ENCODE measurements around the gene TXK.

The TXK gene

GRCh38 chr4:48108309-48109073 is 25.6 kb downstream of the TXK start:
- H3K4me3 ChIP-seq (ENCODE audit: low read length): no peak overlapping the region
- DNase-seq (ENCODE audit: low read depth): no peak
- no peak for TF ChIP-seq CTCF (conservative IDR thresholded peaks at IDR 0.05; ENCODE audit: low read length)

GRCh38 chr4:48105230-48105629 is 28.8 kb downstream of the TXK start:
- no peak for DNase-seq (ENCODE audit: low read depth)
- no peak for TF ChIP-seq CTCF (conservative IDR thresholded peaks at IDR 0.05; ENCODE audit: low read length)

GRCh38 chr4:48103483-48104139 is 30.4 kb downstream of the TXK start:
- TF ChIP-seq CTCF (conservative IDR thresholded peaks at IDR 0.05; ENCODE audit: low read length): no peak
- no peak for DNase-seq (ENCODE audit: low read depth)
- no peak overlapping the region for H3K4me3 ChIP-seq (ENCODE audit: low read length)

More at GRCh38 chr4:48105230-48105629, 28.8 kb downstream of the TXK start:
- H3K4me3 ChIP-seq (ENCODE audit: low read length): no peak overlapping the region

GRCh38 chr4:48102303-48102702 is 31.7 kb downstream of the TXK start:
- DNase-seq (ENCODE audit: low read depth): no peak
- peak; percentile 20; the same call in 1 of the 2 replicates for TF ChIP-seq CTCF (conservative IDR thresholded peaks at IDR 0.05; ENCODE audit: low read length)

DNA sequence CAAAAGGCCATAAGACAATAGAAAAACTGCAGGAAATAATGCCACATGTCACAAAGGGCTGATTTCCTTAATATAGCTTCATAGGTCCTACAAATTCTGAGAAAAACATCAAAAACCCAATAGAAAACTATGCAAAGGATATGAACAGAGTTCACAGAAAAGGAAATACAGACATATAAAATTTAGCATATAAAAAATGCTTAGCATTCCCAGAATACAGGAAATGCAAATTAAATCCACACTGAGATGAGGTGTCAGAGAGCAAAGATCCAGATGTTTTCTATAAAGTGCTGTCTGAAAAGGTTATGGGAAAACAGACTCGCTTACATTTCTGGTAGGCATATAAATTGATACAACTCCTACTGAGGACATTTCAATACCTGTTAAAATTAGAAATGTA is 33.8 kb downstream of the TXK start:
- peak; percentile 9 for DNase-seq (ENCODE audit: low read depth)
- TF ChIP-seq CTCF (conservative IDR thresholded peaks at IDR 0.05; ENCODE audit: low read length): no peak
- no peak overlapping the region for H3K4me3 ChIP-seq (ENCODE audit: low read length)

More at GRCh38 chr4:48102303-48102702, 31.7 kb downstream of the TXK start:
- no peak overlapping the region for H3K4me3 ChIP-seq (ENCODE audit: low read length)

DNA sequence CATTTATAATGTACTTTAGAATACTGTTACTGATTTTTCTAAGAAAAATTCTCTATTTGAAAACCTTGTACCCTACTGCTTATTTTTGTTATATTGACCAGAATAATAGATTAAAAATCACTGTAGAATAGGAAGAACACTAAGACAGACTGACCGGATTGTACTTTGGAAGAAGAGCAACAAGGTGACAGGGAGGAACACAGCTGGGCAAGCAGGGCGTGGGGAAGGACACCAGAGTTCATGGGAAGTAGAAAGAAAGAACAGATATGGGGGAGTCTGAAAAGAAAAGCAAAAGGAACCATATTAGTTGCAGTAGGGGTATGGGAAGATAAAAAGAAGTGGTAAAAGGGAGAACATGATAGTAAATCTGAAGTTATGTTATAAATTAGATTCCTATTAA is 38.6 kb downstream of the TXK start:
- TF ChIP-seq CTCF (conservative IDR thresholded peaks at IDR 0.05; ENCODE audit: low read length): no peak
- no peak for DNase-seq (ENCODE audit: low read depth)
- no peak overlapping the region for H3K4me3 ChIP-seq (ENCODE audit: low read length)

- no peak overlapping the region for H3K4me3 ChIP-seq (ENCODE audit: low read length)
- no peak for TF ChIP-seq CTCF (conservative IDR thresholded peaks at IDR 0.05; ENCODE audit: low read length)
- no peak for DNase-seq (ENCODE audit: low read depth)
These were observed 40.0 kb downstream of the TXK start for GRCh38 chr4:48093991-48094416.
